K562 (cell line): Measurements from ENCODE around the gene ZNF581. TPM values are rescaled to one million over a fixed set of nuclear protein-coding genes. Genes with fewer than 3 reads are reported as not detected.

Source experiments
- ATAC-seq: fragments of 200-7000 bp; cut with Tn5 transposase; 3 replicates; pipeline ENCODE4 v1.9.1; 2020; ENCODE audit warnings: moderate library complexity
- BruUV-seq: library from RNA; stranded (reverse); fragments of 400-500 nt; replicated peaks from 2 replicates; lab custom pipeline; 2021; lab: Mats Ljungman, UMichigan
- CTCF ChIA-PET: fragments of 300-600 bp; formaldehyde crosslinking; extraction: SDS; loops from one replicate; lab custom pipeline; 2021; ENCODE audit warnings: low intra/inter-chr PET ratio; lab: Yijun Ruan, JAX
- POLR2A ChIA-PET: fragments of 300-600, 350-650 bp; sonication (Branson Sonifier 250); formaldehyde crosslinking; extraction: SDS; loops from one replicate; lab custom pipeline; 2021; ENCODE audit warnings: antibody characterized with exemption, inconsistent platforms; lab: Yijun Ruan, JAX
- DNase-seq, 4 experiments: peaks; one replicate each; pipeline versions ENCODE4 v3.0.0 to v3.0.0-alpha.2; 2011 to 2018; ENCODE audit warnings: low spot score in 3 of 4, mixed read lengths in 3 of 4; ENCODE audit errors: extremely low read depth in 1 of 4
- FAIRE-seq: peaks from 2 replicates; lab custom pipeline; 2011; peaks lifted over from hg19 to GRCh38; lab: Jason Lieb, UNC
- H2AFZ ChIP-seq: 2 replicates; pipeline ENCODE4 v1.6.0; 2011; ENCODE audit warnings: low read depth, low read length, control low read depth, inconsistent platforms
- H3K27ac ChIP-seq: fragments of 200-600 bp; 3 replicates; pipeline ENCODE4 v1.8.0; 2011; ENCODE audit warnings: low read depth, mild to moderate bottlenecking, control low read depth, inconsistent platforms, low read length, moderate library complexity, mixed read lengths; ENCODE audit errors: extremely low read depth
- H3K27me3 ChIP-seq, 2 experiments: fragments of 300-600 bp in 1 of 2; 2 replicates in 1 of 2; 3 replicates in 1 of 2; pipeline versions ENCODE4 v1.6.0 to v1.8.0; 2011; ENCODE audit warnings: inconsistent platforms in 2 of 2, low read length in 2 of 2, mild to moderate bottlenecking in 1 of 2, mixed read lengths in 1 of 2, moderate library complexity in 1 of 2; ENCODE audit not compliant: control insufficient read depth in 2 of 2, insufficient read depth in 2 of 2
- H3K36me3 ChIP-seq: fragments of 300-600 bp; 3 replicates; pipeline ENCODE4 v1.8.0; 2011; ENCODE audit warnings: mild to moderate bottlenecking, low read length, inconsistent platforms; ENCODE audit not compliant: control insufficient read depth, insufficient read depth
- H3K4me1 ChIP-seq, 2 experiments: fragments of 200-600 bp in 1 of 2; replicated peaks in 1 of 2; 2 replicates in 1 of 2; 3 replicates in 1 of 2; pipeline versions ENCODE4 v1.5.1 to v1.8.0; 2011; ENCODE audit warnings: inconsistent platforms in 2 of 2, low read length in 2 of 2, mild to moderate bottlenecking in 1 of 2, mixed read lengths in 1 of 2, moderate library complexity in 1 of 2; ENCODE audit not compliant: control insufficient read depth in 2 of 2, insufficient read depth in 2 of 2
- H3K4me2 ChIP-seq: 2 replicates; pipeline ENCODE4 v1.6.1; 2011; ENCODE audit warnings: low read length, control low read depth, inconsistent platforms, mixed read lengths; ENCODE audit not compliant: insufficient read depth
- H3K4me3 ChIP-seq: fragments of 200-600 bp; sonication (generic), shearing (Covaris generic); 2 replicates; pipeline ENCODE4 v1.5.1; 2016; ENCODE audit warnings: control low read depth, inconsistent platforms
- H3K79me2 ChIP-seq: fragments of 200-600 bp; 3 replicates; pipeline ENCODE4 v1.8.0; 2011; ENCODE audit warnings: low read length, inconsistent platforms; ENCODE audit not compliant: control insufficient read depth, insufficient read depth
- H3K9ac ChIP-seq, 2 experiments: 2 replicates each; pipeline versions ENCODE4 v1.6.0 to v1.6.1; 2011; ENCODE audit warnings: low read depth in 2 of 2, low read length in 2 of 2, control low read depth in 1 of 2, inconsistent platforms in 1 of 2, mild to moderate bottlenecking in 1 of 2, mixed read lengths in 1 of 2; ENCODE audit not compliant: insufficient read depth in 1 of 2
- H3K9me1 ChIP-seq: one replicate; pipeline ENCODE4 v1.6.0; 2011; ENCODE audit warnings: inconsistent platforms, mild to moderate bottlenecking, low read length, moderate library complexity; ENCODE audit not compliant: control insufficient read depth, insufficient read depth
- H3K9me3 ChIP-seq: replicated peaks from 2 replicates; pipeline ENCODE4 v1.5.1; 2011; ENCODE audit warnings: low read depth, low read length, inconsistent platforms; ENCODE audit not compliant: control insufficient read depth, insufficient read depth
- H4K20me1 ChIP-seq: replicated peaks from 2 replicates; pipeline ENCODE4 v1.6.1; 2011; ENCODE audit warnings: low read length, inconsistent platforms, mixed read lengths; ENCODE audit not compliant: control insufficient read depth, insufficient read depth
- HDAC8 ChIP-seq: fragments of 450-650 bp; IDR thresholded peaks from 2 replicates; pipeline ENCODE4 v1.6.1; 2016; ENCODE audit warnings: mild to moderate bottlenecking, missing genetic modification characterization, moderate library complexity, missing compliant biosample characterization
- HEY1 ChIP-seq: fragments of 250-450 bp; sonication (Bioruptor Pico); IDR thresholded peaks from 2 replicates; pipeline ENCODE4 v1.5.0; 2020; ENCODE audit warnings: mild to moderate bottlenecking, moderate library complexity, borderline replicate concordance
- PHF21A ChIP-seq: fragments of 450-650 bp; IDR thresholded peaks from 2 replicates; pipeline ENCODE4 v1.6.1; 2017; ENCODE audit warnings: low read depth, borderline replicate concordance
- SMARCA5 ChIP-seq: fragments of 450-650 bp; IDR thresholded peaks from 2 replicates; pipeline ENCODE4 v1.6.1; 2016
- SMARCE1 ChIP-seq: fragments of 450-650 bp; IDR thresholded peaks from 2 replicates; pipeline ENCODE4 v1.7.1; 2016; ENCODE audit warnings: mild to moderate bottlenecking
- ZFX ChIP-seq: sonication (generic); formaldehyde crosslinking; IDR thresholded peaks from 2 replicates; pipeline ENCODE4 v1.8.0; 2022; ENCODE audit warnings: mild to moderate bottlenecking, missing genetic modification reagents, moderate library complexity
- ZNF384 ChIP-seq: IDR thresholded peaks from 2 replicates; pipeline ENCODE4 v1.6.1; 2012; ENCODE audit warnings: low read depth, low read length, improper control_type of control experiment
- WGBS: fragments of 100-300 bp; shearing (Covaris generic); methylation state at CpG from one replicate; pipeline ENCODE4 v1.1.6; 2016; ENCODE audit warnings: low coverage, mixed read lengths; ENCODE audit not compliant: insufficient coverage; ENCODE audit errors: missing lambda C conversion rate; 5-methylcytosine and 5-hydroxymethylcytosine counted together
- in situ Hi-C: fragments of 300-500 bp; cut with MboI; formaldehyde crosslinking; loops from 4 replicates; pipeline ENCODE4 v1.15.0; 2018; ENCODE audit warnings: inconsistent platforms, mixed read lengths
- intact Hi-C: fragments of 100-400 bp; cut with micrococcal nuclease; formaldehyde crosslinking; loops from 2 replicates; pipeline ENCODE4 v1.14.2; 2022
- polyA plus RNA-seq, 8 experiments: library from polyadenylated mRNA; depleted of rRNA in 4 of 8; stranded (reverse) in 5 of 8; unstranded in 3 of 8; fragments of >200 nt; fragmentation: Nextera tagmentation in 2 of 8; fragmentation: Illumina TruSeq in 1 of 8; extraction: Ambion mirVana in 2 of 8; extraction: Trizol in 1 of 8; gene quantifications; 2 replicates each; pipeline versions ENCODE4 v1.2.1 to v1.2.3, GENCODE V29; 2011 to 2014; ENCODE audit warnings: inconsistent platforms in 1 of 8, missing spikeins in 1 of 8
- total RNA-seq, 7 experiments: library from RNA; depleted of rRNA in 6 of 7; stranded (reverse); fragments of >200 nt in 6 of 7; fragmentation: Illumina TruSeq in 2 of 7; extraction: Trizol in 2 of 7; gene quantifications; 2 replicates each; pipeline versions ENCODE4 v1.2.1 to v1.2.3, GENCODE V29; 2011 to 2021; ENCODE audit warnings: low replicate concordance in 1 of 7
- TF ChIP-seq, protein P1 (sequence below): sonication (generic); formaldehyde crosslinking; IDR thresholded peaks from 2 replicates; pipeline ENCODE4 v1.8.0; 2022; ENCODE audit warnings: mild to moderate bottlenecking, missing genetic modification reagents
- TF ChIP-seq, protein P2 (sequence below): sonication (generic); formaldehyde crosslinking; IDR thresholded peaks from 2 replicates; pipeline ENCODE4 v1.8.0; 2022; ENCODE audit warnings: mild to moderate bottlenecking, missing genetic modification reagents
- TF ChIP-seq, protein P3 (sequence below), 2 experiments: IDR thresholded peaks in 1 of 2; conservative IDR thresholded peaks in 1 of 2; 2 replicates each; pipeline ENCODE4 v1.6.1; 2016; ENCODE audit warnings: low read depth in 2 of 2, mild to moderate bottlenecking in 1 of 2, missing compliant biosample characterization in 1 of 2, missing genetic modification characterization in 1 of 2, moderate library complexity in 1 of 2
- TF ChIP-seq, protein P4 (sequence below): fragments of 450-650 bp; IDR thresholded peaks from 2 replicates; pipeline ENCODE4 v1.6.1; 2016
- TF ChIP-seq, protein P5 (sequence below): fragments of 450-650 bp; IDR thresholded peaks from one replicate; pipeline ENCODE4 v1.6.1; 2018; ENCODE audit warnings: mild to moderate bottlenecking, moderate library complexity; ENCODE audit not compliant: partially characterized antibody
- TF ChIP-seq, protein P6 (sequence below): fragments of 250-450 bp; sonication (Bioruptor Pico); IDR thresholded peaks from 2 replicates; pipeline ENCODE4 v1.5.0; 2020; ENCODE audit warnings: mild to moderate bottlenecking

ZNF581 gene
- total and polyA plus RNA-seq, 9 of the 15 experiments (the other 6 are each of a cell fraction or from before 2014, with no cell fraction given), result 2.4 to 39.4 (median 15.4) TPM

DNA sequence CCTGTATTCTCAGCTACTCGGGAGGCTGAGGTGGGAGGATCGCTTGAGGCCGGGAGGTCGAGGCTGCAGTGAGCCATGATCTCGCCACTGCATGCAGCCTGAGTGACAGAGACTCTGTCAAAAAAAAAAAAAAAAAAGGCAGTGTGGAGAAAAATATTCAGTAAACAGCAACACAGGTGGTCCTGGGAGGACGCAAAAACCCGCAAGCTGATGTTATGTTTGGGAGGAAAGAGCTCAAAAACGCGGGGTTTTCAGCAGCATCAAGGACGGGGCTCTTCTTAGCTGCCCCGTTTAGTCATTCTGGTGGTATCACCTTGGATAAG is 18.5 kb upstream of the ZNF581 start:
- H3K79me2 ChIP-seq, result peaks cover 7% of the 10 kb centered on the region; the same call in 2 of the 3 replicates
- no peaks in the 10 kb centered on the region for H3K27me3 ChIP-seq
- peak overlapping the region; percentile 99 for H2AFZ ChIP-seq
- POLR2A ChIA-PET, result interaction anchor here (0.6 to 3.8 kb wide), 14 partner anchors 8 to 552 kb away, joined by 3 to 18 read pairs (median 3); partner anchors contain the start of gene TMEM238
- CTCF ChIA-PET, result no interaction called here
- intact Hi-C loops, result no loop called here
- peaks cover 9 to 11% of the 10 kb centered on the region in 2 experiments; a peak in 4 of 5 replicates for H3K4me1 ChIP-seq
- peak overlapping the region; percentile 53 for H3K4me3 ChIP-seq
- ATAC-seq (no peak), DNase-seq (peak in 1 of 4 experiments; percentile 2), FAIRE-seq (no peak)
- 33% methylated on average over 11 of the region's 11 CpGs for WGBS
- peak overlapping the region; percentile 67 to 89 for H3K9ac ChIP-seq
- H3K36me3 ChIP-seq, result peaks cover 9% of the 10 kb centered on the region; the same call in 1 of the 3 replicates
- H3K9me1 ChIP-seq, result peaks cover 3% of the 10 kb centered on the region
- H3K9me3 ChIP-seq, result no peaks in the 10 kb centered on the region
- BruUV-seq, result TSS peak; percentile 72
- peak overlapping the region; percentile 93; the same call in 1 of the 3 replicates for H3K27ac ChIP-seq
- peak overlapping the region; percentile 89 for H3K4me2 ChIP-seq
- H4K20me1 ChIP-seq, result no peaks in the 10 kb centered on the region; the same call in 1 of the 2 replicates
- in situ Hi-C loops, result loop anchor here (5.0 to 25.0 kb wide), 4 partner anchors 108 to 687 kb away; partner anchors contain the start of genes BRSK1, HSPBP1, TNNT1 and ZSCAN5A
- TF ChIP-seq HEY1 (CRISPR knock-in tag) (no peak), HDAC8 (tag) (no peak), SMARCA5 (0 out of 2 replicates have a peak, but pooled peaks have one; percentile 26), PHF21A (no peak), SMARCE1 (no peak), ZNF384 (peak; percentile 60; the same call in 1 of the 2 replicates), ZFX (CRISPR knock-in tag) (peak; percentile 5; the same call in 1 of the 2 replicates)
- TF ChIP-seq, protein P1, sequence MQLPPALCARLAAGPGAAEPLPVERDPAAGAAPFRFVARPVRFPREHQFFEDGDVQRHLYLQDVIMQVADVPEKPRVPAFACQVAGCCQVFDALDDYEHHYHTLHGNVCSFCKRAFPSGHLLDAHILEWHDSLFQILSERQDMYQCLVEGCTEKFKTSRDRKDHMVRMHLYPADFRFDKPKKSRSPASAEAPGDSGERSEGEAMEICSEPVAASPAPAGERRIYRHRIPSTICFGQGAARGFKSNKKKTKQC, result no peak
- TF ChIP-seq, protein P2, sequence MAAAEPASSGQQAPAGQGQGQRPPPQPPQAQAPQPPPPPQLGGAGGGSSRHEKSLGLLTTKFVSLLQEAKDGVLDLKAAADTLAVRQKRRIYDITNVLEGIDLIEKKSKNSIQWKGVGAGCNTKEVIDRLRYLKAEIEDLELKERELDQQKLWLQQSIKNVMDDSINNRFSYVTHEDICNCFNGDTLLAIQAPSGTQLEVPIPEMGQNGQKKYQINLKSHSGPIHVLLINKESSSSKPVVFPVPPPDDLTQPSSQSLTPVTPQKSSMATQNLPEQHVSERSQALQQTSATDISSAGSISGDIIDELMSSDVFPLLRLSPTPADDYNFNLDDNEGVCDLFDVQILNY (CRISPR knock-in tag), result no peak
- TF ChIP-seq, protein P3, sequence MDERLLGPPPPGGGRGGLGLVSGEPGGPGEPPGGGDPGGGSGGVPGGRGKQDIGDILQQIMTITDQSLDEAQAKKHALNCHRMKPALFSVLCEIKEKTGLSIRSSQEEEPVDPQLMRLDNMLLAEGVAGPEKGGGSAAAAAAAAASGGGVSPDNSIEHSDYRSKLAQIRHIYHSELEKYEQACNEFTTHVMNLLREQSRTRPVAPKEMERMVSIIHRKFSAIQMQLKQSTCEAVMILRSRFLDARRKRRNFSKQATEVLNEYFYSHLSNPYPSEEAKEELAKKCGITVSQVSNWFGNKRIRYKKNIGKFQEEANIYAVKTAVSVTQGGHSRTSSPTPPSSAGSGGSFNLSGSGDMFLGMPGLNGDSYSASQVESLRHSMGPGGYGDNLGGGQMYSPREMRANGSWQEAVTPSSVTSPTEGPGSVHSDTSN (CRISPR knock-in tag; IDR thresholded peaks at IDR 0.05; ENCODE audit: low read depth), result no peak
- TF ChIP-seq, protein P3 (tag; conservative IDR thresholded peaks at IDR 0.05; ENCODE audit: low read depth), result 0 out of 2 replicates have a peak, but pooled peaks have one; percentile 21
- TF ChIP-seq, protein P4, sequence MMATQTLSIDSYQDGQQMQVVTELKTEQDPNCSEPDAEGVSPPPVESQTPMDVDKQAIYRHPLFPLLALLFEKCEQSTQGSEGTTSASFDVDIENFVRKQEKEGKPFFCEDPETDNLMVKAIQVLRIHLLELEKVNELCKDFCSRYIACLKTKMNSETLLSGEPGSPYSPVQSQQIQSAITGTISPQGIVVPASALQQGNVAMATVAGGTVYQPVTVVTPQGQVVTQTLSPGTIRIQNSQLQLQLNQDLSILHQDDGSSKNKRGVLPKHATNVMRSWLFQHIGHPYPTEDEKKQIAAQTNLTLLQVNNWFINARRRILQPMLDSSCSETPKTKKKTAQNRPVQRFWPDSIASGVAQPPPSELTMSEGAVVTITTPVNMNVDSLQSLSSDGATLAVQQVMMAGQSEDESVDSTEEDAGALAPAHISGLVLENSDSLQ, result peak; percentile 52
- TF ChIP-seq, protein P5, sequence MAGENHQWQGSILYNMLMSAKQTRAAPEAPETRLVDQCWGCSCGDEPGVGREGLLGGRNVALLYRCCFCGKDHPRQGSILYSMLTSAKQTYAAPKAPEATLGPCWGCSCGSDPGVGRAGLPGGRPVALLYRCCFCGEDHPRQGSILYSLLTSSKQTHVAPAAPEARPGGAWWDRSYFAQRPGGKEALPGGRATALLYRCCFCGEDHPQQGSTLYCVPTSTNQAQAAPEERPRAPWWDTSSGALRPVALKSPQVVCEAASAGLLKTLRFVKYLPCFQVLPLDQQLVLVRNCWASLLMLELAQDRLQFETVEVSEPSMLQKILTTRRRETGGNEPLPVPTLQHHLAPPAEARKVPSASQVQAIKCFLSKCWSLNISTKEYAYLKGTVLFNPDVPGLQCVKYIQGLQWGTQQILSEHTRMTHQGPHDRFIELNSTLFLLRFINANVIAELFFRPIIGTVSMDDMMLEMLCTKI, result no peak
- TF ChIP-seq, protein P6, sequence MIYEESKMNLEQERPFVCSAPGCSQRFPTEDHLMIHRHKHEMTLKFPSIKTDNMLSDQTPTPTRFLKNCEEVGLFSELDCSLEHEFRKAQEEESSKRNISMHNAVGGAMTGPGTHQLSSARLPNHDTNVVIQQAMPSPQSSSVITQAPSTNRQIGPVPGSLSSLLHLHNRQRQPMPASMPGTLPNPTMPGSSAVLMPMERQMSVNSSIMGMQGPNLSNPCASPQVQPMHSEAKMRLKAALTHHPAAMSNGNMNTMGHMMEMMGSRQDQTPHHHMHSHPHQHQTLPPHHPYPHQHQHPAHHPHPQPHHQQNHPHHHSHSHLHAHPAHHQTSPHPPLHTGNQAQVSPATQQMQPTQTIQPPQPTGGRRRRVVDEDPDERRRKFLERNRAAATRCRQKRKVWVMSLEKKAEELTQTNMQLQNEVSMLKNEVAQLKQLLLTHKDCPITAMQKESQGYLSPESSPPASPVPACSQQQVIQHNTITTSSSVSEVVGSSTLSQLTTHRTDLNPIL (CRISPR knock-in tag), result no peak
